H54 (cell line): ENCODE data around the gene ADH1C.
"Not testable (repeated sequence)": the region's sequence is repeated elsewhere in the genome, so short reads cannot be mapped to it uniquely, and the experiment has no call there.

Source experiments
- DNase-seq: peaks from one replicate; pipeline ENCODE4 v3.0.0; 2011; ENCODE audit warnings: low spot score, mixed read lengths; ENCODE audit not compliant: insufficient read length
- FAIRE-seq: peaks from 3 replicates; lab custom pipeline; 2011; peaks lifted over from hg19 to GRCh38; lab: Jason Lieb, UNC
- POLR2A ChIP-seq: IDR thresholded peaks from 2 replicates; pipeline ENCODE4 v1.6.1; 2011; ENCODE audit warnings: low read depth, mild to moderate bottlenecking, low read length

ADH1C gene

DNA sequence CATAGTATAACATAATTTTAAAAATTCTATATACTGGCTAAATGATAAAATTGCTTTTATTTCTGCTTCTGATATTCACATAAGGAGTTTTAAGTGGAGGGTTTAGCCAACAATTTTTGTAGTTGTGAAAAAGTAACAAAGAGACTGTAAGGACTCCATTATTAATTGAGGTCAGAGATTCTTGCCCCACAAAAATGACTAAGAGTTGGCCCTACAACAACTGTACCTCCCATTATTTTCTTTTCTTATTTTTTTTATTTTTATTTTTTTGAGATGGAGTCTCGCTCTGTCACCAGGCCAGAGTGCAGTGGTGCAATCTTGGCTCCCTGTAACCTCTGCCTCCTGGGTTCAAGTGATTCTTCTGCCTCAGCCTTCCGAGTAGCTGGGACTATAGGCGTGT, 21.9 kb downstream of the ADH1C start:
- DNase-seq: no peak
- TF ChIP-seq POLR2A: no peak
- FAIRE-seq: no peak

DNA sequence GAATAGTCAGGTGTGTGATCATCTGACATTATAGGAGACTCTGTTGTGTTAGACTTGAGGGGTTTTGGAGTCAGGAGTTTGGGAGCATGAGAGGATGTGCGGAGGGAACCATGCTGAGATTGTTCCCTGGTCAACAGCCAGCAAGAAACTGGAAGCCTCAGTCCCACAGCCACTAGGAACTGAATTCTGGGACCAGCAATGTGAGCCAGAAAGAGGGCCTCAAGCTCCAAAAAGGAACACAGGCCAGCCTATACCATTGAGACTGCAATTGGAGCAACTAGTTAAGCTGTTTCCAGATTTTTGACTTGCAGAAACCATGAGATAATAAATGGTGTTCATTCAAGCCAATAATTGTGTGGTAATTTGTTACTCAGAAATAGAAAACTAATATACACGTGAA, 22.7 kb downstream of the ADH1C start:
- FAIRE-seq: no peak
- DNase-seq: no peak
- no peak for TF ChIP-seq POLR2A

DNA sequence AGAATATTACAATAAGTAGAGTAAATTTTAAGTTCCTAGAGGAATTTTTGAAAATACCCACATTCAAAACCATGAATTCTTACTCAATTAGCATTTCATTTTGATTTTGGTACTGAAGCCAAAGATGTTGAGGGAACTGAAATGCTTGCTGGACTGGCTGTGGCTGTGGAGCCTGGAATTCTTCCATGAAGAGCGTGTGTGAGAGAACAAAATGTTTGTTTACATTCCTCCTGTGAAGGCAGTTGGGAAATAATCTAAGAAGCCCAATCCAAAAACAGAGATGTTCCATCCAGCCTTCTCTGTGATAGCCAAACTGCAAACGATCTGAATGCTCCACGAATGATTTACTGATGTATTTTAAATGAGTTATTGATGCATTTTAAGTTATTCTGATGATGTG, 27.6 kb downstream of the ADH1C start:
- TF ChIP-seq POLR2A: no peak
- FAIRE-seq: no peak
- DNase-seq: no peak

DNA sequence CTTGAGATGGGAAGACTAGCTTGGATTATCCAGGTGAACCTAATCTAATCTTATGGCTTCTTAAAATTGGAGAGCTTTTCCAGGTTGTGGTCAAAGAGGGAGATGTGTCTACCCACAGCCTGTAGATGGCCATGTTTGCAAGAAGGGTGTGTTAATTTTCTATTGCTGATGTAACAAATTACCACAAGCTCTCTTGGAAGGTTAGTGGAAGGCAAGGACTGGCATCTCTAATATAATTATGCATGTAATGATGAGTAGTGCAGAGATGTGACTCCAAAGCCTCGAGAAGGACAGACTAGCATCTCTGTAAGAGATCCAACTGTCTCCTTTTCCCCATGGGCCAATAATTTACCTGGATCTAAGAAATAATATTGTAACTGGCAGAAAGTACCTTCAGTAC, 28.2 kb downstream of the ADH1C start:
- FAIRE-seq: no peak
- TF ChIP-seq POLR2A: no peak
- DNase-seq: no peak

DNA sequence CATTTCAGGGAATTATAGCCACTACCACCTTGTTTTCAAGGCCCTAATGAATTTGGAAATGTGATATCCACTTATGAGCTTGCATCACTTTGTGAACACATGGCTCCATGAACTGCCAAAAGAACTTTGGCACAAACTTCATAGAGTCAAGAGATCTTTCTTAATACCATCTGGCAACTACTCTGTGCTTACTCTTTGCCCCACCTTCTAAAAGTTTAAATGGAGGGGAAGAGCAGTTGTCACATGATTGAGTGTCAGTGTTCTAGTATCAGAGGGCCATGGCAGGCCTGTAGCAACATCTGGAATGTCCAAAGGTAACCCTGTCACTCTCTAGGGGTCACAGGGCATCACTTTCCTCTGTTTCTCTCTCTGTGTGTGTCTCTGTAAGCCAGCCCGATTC, 28.8 kb downstream of the ADH1C start:
- no peak for TF ChIP-seq POLR2A
- DNase-seq (no peak), FAIRE-seq (no peak)

DNA sequence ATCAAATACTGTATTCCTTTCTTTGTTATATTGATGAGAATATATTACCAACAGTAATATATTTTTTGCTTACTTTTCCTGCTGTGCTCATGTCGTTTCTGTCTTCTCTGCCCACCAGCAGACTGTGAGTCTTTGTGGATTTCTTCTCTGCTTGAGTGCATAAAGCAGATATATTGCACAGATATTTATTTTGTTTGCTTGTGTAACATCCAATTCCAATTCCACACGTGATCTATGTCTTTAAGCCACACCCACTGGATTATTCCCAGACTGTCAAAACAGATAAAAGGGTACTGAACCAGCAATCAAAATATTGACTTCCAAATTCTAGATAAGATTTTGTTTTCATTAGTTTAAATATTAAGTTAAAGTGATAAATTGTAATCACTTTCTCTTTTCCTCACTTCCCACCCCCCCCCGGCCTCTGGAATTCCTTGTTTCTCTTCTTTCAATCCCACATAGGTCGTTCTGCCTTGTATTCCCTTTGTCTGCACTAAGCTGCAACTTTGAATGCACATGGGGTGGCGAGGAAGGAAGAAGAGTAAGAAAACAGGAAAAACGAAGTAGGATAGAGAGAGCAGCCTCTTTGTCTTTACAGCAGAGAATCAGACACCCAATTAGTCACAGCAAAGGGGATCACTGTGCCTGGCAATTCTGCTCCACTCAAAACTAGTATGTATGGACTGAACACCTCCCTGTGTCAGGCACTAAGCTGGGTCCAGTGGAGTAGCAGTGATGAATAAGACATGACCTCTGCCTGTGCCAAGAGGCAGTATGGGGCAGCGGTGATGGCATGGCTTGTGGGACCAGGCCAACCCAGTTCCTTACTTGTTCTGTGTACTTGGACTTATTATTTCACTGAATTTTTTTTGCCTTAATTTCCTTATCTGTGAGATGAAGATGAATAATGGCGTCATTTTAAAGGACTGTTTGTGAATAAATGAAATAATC, 31.0 kb downstream of the ADH1C start, which contains the start of gene ADH1B:
TSS of gene ADH1B (minus strand) at position 161 of the 951 bp plus-strand sequence. CDS start at position 91, 70 bp downstream.
- no peak for FAIRE-seq
- no peak for DNase-seq
- TF ChIP-seq POLR2A: no peak

DNA sequence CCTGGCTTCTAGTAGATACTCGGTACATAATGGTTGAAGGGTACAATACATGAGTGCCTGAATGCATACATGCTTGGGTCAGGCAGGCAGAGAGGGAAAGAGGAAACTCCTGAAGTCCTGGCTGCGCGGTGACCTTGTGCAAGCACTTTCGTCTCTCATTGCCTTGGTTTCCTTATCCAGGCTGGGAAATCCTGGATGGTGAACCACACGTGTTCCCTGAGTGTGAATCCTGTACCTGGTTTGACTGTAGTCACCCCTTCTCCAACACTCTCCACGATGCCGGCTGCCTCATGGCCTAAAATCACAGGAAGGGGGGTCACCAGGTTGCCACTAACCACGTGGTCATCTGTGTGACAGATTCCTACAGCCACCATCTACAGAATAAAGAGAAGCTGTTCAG, 34.7 kb downstream of the ADH1C start:
- FAIRE-seq: not testable (repeated sequence)

DNA sequence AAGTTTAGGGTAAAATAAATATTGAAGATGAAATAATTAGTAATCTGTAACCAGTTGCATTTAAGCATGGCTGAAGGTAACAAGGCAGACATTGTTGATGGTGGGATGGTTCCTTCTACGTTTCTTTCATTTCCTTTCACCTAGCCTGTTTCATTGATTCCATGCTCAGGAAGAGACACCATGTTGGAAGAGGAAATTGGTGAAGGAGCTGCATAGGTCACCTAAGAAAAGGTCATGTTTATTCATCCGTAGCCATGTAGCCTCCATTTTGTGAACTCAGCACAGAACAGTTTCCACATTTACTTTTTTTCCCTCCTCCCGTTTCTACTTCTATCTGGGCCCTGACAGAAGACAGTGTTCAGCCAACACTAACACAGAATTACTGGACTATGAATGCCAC, 35.2 kb downstream of the ADH1C start:
- DNase-seq: no peak
- FAIRE-seq: no peak
- TF ChIP-seq POLR2A: no peak

More for the DNA sequence above, 34.7 kb downstream of the ADH1C start:
- not testable (repeated sequence) for DNase-seq

DNA sequence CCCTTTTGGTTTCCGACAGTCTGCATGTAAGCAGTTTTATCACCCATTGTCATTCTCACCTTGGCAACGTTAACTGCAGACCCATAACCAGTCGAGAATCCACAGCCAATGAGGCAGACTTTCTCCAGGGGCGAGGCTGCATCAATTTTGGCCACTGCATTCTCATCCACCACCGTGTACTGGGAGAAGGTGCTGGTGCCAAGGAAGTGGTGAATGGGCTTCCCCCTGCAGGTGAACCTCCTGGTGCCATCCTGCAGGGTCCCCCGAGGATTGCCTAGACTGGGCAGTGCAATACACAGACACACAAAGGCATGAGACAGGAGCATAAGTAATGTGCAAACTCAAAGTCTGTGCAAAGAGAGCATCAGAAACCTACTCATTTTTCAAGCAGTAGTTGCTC, 36.7 kb downstream of the ADH1C start:
- no peak for TF ChIP-seq POLR2A
- DNase-seq: no peak
- FAIRE-seq: no peak

DNA sequence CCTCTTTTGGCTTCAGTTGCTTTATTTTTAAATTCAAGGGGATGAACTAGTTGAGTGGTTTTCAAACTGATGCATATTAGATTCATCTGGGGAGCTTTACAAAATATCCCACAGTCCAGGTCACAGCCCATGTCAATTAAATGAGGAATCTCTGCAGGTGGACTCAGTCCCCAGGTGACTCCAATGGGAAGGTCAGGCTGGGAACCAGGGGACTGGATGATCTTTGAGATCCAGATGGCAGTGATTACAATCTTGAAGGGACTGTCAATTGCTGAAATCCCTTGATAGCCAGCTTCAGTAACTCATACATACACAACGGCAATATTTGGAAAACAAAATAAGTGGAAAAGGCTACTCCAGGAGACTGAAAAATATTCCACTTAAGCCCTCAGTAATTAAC, 38.3 kb downstream of the ADH1C start:
- FAIRE-seq (no peak), DNase-seq (no peak)
- TF ChIP-seq POLR2A: no peak

DNA sequence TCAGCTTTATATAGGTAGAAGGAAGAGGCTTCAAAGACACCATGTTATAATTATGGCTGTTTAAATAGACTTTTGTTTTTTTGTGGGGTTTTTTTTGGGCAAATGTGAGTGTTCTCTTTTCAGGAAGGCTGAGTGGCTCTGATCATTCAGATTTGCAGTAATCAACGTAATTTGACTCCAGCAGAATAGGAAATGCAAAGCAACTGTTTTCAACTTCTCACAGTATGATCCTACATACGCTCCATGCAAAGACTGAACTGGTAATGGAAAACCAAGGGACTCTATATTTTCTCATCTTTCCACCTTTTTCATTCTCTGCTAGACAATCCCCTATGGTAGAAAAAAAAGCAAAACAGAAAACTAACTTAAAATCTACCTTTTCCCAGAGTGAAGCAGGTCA, 42.2 kb downstream of the ADH1C start:
- no peak for TF ChIP-seq POLR2A
- DNase-seq: no peak
- no peak for FAIRE-seq

DNA sequence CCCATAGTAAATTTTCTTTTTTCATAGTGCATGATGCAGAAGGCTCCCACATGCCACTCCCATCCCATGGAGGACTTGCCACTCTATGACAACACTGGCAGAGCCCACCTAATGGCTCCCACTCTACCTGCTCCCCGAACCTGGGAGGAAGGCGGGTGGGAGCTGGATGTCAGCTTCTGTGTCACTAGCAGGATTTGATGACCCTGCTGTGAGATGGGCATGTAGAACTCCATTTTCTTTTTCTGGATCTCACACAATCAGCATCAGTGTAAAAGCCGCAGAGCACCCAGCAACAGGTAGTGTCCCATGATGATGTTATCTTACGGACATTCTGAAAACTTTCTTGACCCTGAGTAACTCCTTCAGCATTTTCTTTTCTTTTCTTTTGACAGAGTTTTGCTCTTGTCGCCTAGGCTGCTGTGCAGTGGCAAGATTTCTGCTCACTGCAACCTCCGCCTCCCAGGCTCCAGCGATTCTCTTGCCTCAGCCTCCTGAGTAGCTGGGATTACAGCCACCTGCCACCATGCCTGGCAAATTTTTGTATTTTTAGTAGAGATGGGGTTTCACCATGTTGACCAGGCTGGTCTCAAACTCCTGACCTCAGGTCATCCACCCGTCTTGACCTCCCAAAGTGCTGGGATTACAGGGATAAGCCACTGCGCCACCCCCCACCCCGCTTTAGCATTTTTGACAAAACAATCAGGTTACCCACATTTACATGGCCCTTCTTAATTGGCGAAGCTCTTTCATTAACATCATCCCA, 46.7 kb downstream of the ADH1C start:
- FAIRE-seq (no peak), DNase-seq (no peak)

DNA sequence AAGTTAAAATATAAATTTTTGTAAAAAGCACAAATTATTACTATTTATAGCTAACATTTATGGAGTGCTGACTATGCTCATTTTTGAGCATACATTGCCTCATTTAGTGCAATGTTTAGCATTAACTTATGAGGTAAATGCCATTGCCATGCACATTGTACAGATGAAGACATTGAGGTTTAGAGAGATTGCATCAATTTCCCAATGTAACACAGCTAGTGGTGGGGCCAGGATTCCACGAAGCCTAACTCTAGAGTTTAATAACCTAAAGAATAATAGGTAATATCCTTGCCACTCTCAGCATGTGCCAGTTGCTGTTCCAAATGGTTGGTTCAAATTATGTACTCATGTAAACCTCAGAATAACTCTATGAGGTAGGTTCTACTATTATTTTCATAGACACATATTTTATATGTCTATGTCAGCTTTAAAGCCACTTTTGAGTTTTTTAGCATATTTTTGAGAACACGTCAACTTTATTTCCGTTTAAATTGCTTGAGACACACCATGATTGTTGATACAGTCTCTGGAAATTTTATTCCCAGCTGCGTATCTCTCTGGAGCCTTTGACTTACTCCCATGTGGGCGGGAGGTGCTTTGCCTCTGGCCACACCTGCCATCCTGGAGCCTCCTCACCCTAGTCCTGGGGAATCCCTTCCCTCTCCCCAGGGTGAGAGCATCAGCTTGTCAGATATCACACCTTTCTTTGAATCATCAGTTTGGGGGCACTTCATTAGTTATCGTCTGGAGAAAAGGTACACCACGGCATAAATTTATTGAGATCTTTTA, 51.0 kb downstream of the ADH1C start:
- no peak for DNase-seq
- FAIRE-seq: no peak
- TF ChIP-seq POLR2A: no peak

More for the DNA sequence above, 46.7 kb downstream of the ADH1C start:
- TF ChIP-seq POLR2A: no peak
